Cardiac muscle cell (in vitro differentiated cells and primary cell): ENCODE measurements around the gene PRAMEF12. TPM values are rescaled to one million over a fixed set of nuclear protein-coding genes. Genes with fewer than 3 reads are reported as not detected.
"Not testable (repeated sequence)": the region's sequence is repeated elsewhere in the genome, so short reads cannot be mapped to it uniquely, and the experiment has no call there.

Experiments
- DNase-seq, 2 donors: peaks; one replicate each; pipeline versions ENCODE4 v3.0.0 to v3.0.0-alpha.2; 2010 to 2017; ENCODE audit warnings: low read depth in 1 of 2, low spot score in 1 of 2
- H3K27ac ChIP-seq: fragments of 200-600 bp; sonication (generic); 2 replicates; pipeline ENCODE4 v1.5.1; 2016
- H3K27me3 ChIP-seq: fragments of 200-600 bp; sonication (generic); 2 replicates; pipeline ENCODE4 v1.6.0; 2016; ENCODE audit warnings: control low read depth
- H3K36me3 ChIP-seq: fragments of 200-600 bp; sonication (generic); 2 replicates; pipeline ENCODE4 v1.5.1; 2016; ENCODE audit warnings: control low read depth
- H3K4me1 ChIP-seq: fragments of 200-600 bp; sonication (generic); 2 replicates; pipeline ENCODE4 v1.8.1; 2017; ENCODE audit warnings: low read depth, mild to moderate bottlenecking, mixed run types
- H3K4me3 ChIP-seq: fragments of 200-600 bp; sonication (generic); 2 replicates; pipeline ENCODE4 v1.5.1; 2016; ENCODE audit warnings: mild to moderate bottlenecking
- H3K9me3 ChIP-seq: fragments of 200-600 bp; sonication (generic); 2 replicates; pipeline ENCODE4 v1.5.1; 2017; ENCODE audit warnings: low read depth, mild to moderate bottlenecking, control low read depth
- polyA plus RNA-seq: library from polyadenylated mRNA; unstranded; fragments of >200 nt; fragmentation: Nextera tagmentation; extraction: Ambion mirVana; gene quantifications from 2 replicates; pipeline ENCODE4 v1.2.1, GENCODE V29; 2016
- total RNA-seq: library from RNA; depleted of rRNA; stranded (reverse); fragments of >200 nt; gene quantifications from 2 replicates; pipeline ENCODE4 v1.2.3, GENCODE V29; 2016
- TF ChIP-seq, protein P1 (sequence below): IDR thresholded peaks from 2 replicates; pipeline ENCODE4 v1.5.1; 2012; ENCODE audit warnings: low read depth, mild to moderate bottlenecking, low read length

PRAMEF12 gene
- total and polyA plus RNA-seq, 2 experiments from 2014 or later: not detected

DNA sequence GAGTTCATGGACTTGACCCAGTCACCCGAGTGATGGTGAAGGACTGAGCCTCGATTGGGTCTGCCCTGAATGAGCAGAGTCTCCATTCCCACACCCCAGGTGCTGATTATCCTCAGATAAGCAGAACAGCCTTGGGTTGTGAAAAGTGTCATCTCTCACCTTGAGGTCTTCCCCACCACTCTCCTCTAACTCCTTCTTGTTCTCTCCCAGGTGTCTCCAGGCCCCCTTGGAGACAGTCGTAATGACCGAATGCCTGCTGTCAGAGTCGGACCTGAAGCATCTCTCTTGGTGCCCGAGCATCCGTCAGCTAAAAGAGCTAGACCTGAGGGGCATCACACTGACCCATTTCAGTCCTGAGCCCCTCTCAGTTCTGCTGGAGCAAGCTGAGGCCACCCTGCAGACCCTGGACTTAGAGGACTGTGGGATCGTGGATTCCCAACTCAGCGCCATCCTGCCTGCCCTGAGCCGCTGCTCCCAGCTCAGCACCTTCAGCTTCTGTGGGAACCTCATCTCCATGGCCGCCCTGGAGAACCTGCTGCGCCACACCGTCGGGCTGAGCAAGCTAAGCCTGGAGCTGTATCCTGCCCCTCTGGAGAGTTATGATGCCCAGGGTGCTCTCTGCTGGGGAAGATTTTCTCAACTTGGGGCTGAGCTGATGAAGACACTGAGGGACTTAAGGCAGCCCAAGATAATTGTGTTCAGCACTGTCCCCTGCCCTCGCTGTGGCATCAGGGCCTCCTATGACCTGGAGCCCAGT lies 3.4 kb downstream of the PRAMEF12 start:
- TF ChIP-seq, protein P1, sequence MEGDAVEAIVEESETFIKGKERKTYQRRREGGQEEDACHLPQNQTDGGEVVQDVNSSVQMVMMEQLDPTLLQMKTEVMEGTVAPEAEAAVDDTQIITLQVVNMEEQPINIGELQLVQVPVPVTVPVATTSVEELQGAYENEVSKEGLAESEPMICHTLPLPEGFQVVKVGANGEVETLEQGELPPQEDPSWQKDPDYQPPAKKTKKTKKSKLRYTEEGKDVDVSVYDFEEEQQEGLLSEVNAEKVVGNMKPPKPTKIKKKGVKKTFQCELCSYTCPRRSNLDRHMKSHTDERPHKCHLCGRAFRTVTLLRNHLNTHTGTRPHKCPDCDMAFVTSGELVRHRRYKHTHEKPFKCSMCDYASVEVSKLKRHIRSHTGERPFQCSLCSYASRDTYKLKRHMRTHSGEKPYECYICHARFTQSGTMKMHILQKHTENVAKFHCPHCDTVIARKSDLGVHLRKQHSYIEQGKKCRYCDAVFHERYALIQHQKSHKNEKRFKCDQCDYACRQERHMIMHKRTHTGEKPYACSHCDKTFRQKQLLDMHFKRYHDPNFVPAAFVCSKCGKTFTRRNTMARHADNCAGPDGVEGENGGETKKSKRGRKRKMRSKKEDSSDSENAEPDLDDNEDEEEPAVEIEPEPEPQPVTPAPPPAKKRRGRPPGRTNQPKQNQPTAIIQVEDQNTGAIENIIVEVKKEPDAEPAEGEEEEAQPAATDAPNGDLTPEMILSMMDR: no peak
- DNase-seq: no peak
- H3K36me3 ChIP-seq: no peaks in the 10 kb centered on the region
- H3K9me3 ChIP-seq: no peaks in the 10 kb centered on the region
- no peaks in the 10 kb centered on the region for H3K27me3 ChIP-seq
- H3K27ac ChIP-seq: no peak overlapping the region
- no peaks in the 10 kb centered on the region for H3K4me1 ChIP-seq
- H3K4me3 ChIP-seq: no peak overlapping the region

DNA sequence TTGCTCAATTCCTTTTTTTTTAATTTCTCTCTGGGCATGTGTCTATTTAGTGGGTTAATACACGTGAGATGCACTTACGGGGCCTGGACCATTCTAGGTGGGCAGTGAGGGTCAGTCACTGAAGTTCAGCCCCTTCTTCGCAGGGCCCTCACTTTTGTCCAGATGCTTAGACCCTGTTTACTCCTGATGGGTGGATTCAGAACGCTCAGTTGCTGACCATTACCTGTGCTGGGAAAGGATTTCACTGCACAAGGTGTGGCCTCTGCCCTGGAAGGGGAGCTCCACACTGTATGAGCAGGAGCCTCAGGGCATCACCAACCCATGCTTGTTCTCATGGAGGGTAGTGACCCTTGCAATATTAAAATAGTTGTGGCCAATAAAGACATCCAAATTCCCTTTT lies 4.5 kb downstream of the PRAMEF12 start:
- no peak overlapping the region for H3K4me3 ChIP-seq
- H3K9me3 ChIP-seq: no peaks in the 10 kb centered on the region
- no peaks in the 10 kb centered on the region for H3K4me1 ChIP-seq
- no peak for DNase-seq
- H3K27me3 ChIP-seq: no peaks in the 10 kb centered on the region
- H3K27ac ChIP-seq: no peak overlapping the region
- TF ChIP-seq, protein P1: no peak
- no peaks in the 10 kb centered on the region for H3K36me3 ChIP-seq

DNA sequence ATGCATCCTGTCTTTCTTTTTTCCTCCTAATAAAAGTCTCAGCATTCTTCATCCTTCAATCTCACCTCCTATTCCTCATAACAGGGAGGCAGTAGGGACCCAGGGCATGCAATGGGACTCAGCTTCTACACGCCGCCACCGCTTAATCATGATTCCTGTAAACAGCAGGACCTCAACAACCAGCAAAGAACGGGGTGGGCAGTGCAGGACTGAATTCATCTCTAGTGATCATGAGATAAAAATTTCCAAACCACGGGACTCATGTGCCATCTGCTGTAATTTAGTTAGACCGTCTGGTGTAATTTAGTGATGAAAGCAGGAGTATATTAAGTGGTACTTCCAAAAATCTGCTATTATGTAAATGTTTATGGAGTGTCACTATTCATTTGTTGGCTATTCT lies 5.4 kb downstream of the PRAMEF12 start:
- Histone ChIP-seq H3K27ac (no peak overlapping the region), H3K27me3 (no peaks in the 10 kb centered on the region), H3K36me3 (no peaks in the 10 kb centered on the region), H3K4me1 (no peaks in the 10 kb centered on the region), H3K9me3 (no peaks in the 10 kb centered on the region), H3K4me3 (no peak overlapping the region)
- no peak for DNase-seq
- TF ChIP-seq, protein P1: no peak

DNA sequence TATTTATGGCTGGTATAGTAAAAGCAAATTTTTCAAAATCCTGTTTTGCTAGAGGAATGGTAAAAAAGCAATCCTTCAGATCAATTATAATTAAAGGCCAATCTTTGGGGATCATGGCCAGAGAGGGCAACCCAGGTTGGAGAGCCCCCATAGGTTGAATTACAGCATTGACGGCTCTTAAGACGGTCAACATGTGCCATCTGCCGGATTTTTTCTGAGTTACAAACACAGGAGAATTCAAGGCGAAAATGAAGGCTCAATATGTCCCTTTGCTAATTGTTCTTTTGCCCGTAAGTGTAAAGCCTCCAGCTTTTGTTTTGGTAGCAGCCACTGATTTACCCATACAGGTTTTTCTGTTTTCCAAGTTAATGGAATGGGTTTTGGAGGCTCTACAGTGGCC lies 8.0 kb downstream of the PRAMEF12 start:
- H3K4me3 ChIP-seq, H3K36me3 ChIP-seq, H3K4me1 ChIP-seq, H3K9me3 ChIP-seq, H3K27me3 ChIP-seq, H3K27ac ChIP-seq, DNase-seq: not testable (repeated sequence)

DNA sequence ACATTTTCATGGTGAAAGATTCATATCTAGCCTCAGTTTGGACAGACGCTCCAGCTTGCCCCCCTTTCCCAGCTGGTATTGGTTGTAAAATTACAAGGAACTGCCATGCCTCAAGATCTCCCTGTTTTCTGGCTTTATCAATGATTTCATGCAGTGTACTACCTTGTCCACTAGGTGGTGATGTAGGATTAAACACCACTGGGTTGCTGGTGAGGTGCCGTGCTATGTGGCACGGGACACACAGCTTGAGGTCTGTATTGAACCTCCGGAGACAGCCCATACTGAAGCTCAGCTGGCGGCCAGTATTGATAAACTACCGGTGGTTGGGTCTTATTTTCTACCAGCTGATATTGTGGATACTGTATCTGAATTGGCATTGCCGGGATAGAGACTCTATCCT lies 10.2 kb downstream of the PRAMEF12 start:
- not testable (repeated sequence) for H3K36me3 ChIP-seq, H3K27ac ChIP-seq, H3K27me3 ChIP-seq, H3K4me1 ChIP-seq, H3K4me3 ChIP-seq, H3K9me3 ChIP-seq
- peak in 1 of 2 donors; percentile 11 for DNase-seq

DNA sequence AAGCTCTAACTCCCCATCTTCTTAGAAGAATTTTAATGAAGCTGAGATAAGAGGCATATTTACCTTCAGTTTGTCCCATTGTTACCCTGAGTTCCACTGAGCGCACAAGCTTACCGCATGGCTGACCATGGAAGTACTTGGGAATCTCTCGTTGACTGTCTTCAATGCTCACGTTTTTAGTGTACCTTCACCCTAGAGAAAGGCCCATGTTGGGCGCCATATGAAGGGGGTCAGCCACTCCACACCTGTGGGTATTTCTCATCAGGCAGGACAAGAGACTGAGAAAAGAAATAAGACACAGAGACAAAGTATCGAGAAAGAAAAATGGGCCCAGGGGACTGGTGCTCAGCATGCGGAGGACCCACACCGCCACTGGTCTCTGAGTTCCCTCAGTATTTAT lies 11.2 kb downstream of the PRAMEF12 start:
- H3K27ac ChIP-seq, H3K27me3 ChIP-seq, H3K36me3 ChIP-seq, H3K4me1 ChIP-seq, H3K9me3 ChIP-seq, H3K4me3 ChIP-seq: not testable (repeated sequence)
- peak in 1 of 2 donors; percentile 2 for DNase-seq

DNA sequence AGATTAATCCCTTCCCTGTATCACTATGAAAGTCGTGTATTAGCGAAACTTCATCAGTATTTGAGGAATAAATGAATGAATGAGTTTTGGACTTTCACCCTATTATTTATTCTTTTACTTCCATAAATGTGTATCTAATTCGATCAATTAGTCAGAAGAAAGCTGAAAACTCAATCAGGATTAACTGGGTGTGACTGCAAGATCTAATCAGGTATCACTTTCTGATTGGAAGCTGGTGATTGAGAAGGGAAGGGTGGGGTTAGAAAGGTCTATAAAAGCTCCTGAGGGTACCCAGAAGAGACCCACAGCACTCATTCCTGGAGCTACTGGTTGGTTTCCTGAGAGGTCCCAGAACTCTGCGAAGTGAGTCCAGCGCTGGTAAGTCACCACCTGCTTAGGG lies 17.6 kb downstream of the PRAMEF12 start, which contains the start of gene PRAMEF1:
Gene PRAMEF1 (plus strand): TSS at position 301 of the 400 bp plus-strand sequence. CDS start 1,831 bp downstream, outside the sequence.
- DNase-seq, H3K9me3 ChIP-seq, H3K4me1 ChIP-seq, H3K4me3 ChIP-seq, H3K27me3 ChIP-seq, H3K36me3 ChIP-seq, H3K27ac ChIP-seq: not testable (repeated sequence)

DNA sequence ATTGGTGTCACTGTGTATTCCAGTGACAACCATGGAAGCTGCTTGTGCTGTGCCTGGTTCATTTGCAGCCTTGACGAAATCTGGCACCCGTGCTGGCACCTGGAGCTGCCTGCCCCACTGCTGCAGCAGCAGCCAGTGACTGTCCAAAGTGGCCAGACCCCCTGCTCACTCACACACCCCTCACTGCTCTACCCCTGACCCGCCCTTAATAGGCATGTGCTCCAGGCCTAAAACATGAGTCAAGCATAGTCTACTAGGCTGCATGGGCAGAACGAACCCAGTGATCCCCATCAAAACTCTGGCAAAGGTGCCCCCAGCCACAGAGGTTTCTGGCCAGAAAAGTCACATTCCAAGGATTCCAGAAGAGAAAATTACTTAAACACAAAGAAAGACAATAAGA lies 25.4 kb downstream of the PRAMEF12 start:
- Histone ChIP-seq H3K36me3 (no peaks in the 10 kb centered on the region), H3K27me3 (no peaks in the 10 kb centered on the region), H3K27ac (no peak overlapping the region), H3K4me1 (no peaks in the 10 kb centered on the region), H3K4me3 (no peak overlapping the region), H3K9me3 (no peaks in the 10 kb centered on the region)
- DNase-seq: no peak
- TF ChIP-seq, protein P1: no peak
